Aorta (tissue), 5 donors: ENCODE measurements around the gene DEUP1. TPM values are rescaled to one million over a fixed set of nuclear protein-coding genes. Genes with fewer than 3 reads are reported as not detected.
"Not testable (repeated sequence)": the region's sequence is repeated elsewhere in the genome, so short reads cannot be mapped to it uniquely, and the experiment has no call there.

Experiments
- ATAC-seq: fragments of 200-7000 bp; cut with Tn5 transposase; one replicate; pipeline ENCODE4 v1.9.1; 2022; ENCODE audit warnings: moderate library complexity; ENCODE audit not compliant: low FRiP score
- DNase-seq, 2 donors: peaks; one replicate each; pipeline ENCODE4 v3.0.0-alpha.2; 2020
- H3K27ac ChIP-seq, 2 donors: one replicate each; pipeline ENCODE4 v1.5.1; 2013; ENCODE audit warnings: low read length in 2 of 2, mild to moderate bottlenecking in 2 of 2, moderate library complexity in 2 of 2, control low read depth in 1 of 2, inconsistent platforms in 1 of 2, low read depth in 1 of 2
- H3K27me3 ChIP-seq, 2 donors: one replicate each; pipeline ENCODE4 v1.6.1; 2013; ENCODE audit warnings: control low read depth in 1 of 2, low read length in 1 of 2, mild to moderate bottlenecking in 1 of 2, moderate library complexity in 1 of 2; ENCODE audit not compliant: insufficient read depth in 2 of 2, control insufficient read depth in 1 of 2
- H3K36me3 ChIP-seq, 2 donors: one replicate each; pipeline ENCODE4 v1.6.1; 2013; ENCODE audit warnings: control low read depth in 1 of 2, low read length in 1 of 2, mild to moderate bottlenecking in 1 of 2; ENCODE audit not compliant: insufficient read depth in 2 of 2, control insufficient read depth in 1 of 2
- H3K4me1 ChIP-seq, 2 donors: one replicate each; pipeline ENCODE4 v1.6.1; 2013; ENCODE audit warnings: low read length in 2 of 2, control low read depth in 1 of 2, mild to moderate bottlenecking in 1 of 2, moderate library complexity in 1 of 2; ENCODE audit not compliant: insufficient read depth in 2 of 2, control insufficient read depth in 1 of 2
- H3K4me3 ChIP-seq, 2 donors: one replicate each; pipeline ENCODE4 v1.5.1; 2013; ENCODE audit warnings: low read length in 2 of 2, control low read depth in 1 of 2, mild to moderate bottlenecking in 1 of 2
- H3K9me3 ChIP-seq: one replicate; pipeline ENCODE4 v1.6.1; 2013; ENCODE audit warnings: mild to moderate bottlenecking, low read length; ENCODE audit not compliant: control insufficient read depth
- whole genome bisulfite sequencing, 2 donors: extraction: QIAGEN DNeasy Blood & Tissue Kit; methylation state at CpG; one replicate each; pipeline ENCODE4 v1.1.7; 2013; 5-methylcytosine and 5-hydroxymethylcytosine counted together
- intact Hi-C, 2 donors: fragments of 100-400 bp; cut with DNase I; formaldehyde crosslinking; loops; one replicate each; pipeline versions ENCODE4 v1.14.2 to v1.15.0; 2022
- polyA plus RNA-seq, 2 donors: library from polyadenylated mRNA; stranded (reverse); fragments of 200-250 nt; gene quantifications; one replicate each; pipeline ENCODE4 v1.2.3, GENCODE V29; 2013
- total RNA-seq, 2 donors: library from RNA; stranded (reverse); fragmentation: NEBNext Ultra II Directional; extraction: Animal tissue kit (Norgen Biotek cat#: 25700); gene quantifications; one replicate each; pipeline ENCODE4 v1.2.1, GENCODE V29; 2021
- donor health status: healthy with polysubstance abuse.
- donor health status: Bipolar disorder and iron deficiency.
- donor health status: DM: no; HTN: no; CAD: no.
- donor health status: DM: no; HTN: no; CAD: no.
- donor health status: DM: yes; HTN: yes; CAD: no.

DEUP1 gene
- total and polyA plus RNA-seq, 4 donors, result not detected

- WGBS, 2 donors, result 46 to 60% methylated on average over 4 of the region's 4 CpGs
- no peak for DNase-seq
- intact Hi-C loops, result no loop called here
- Histone ChIP-seq H3K9me3 (no peaks in the 10 kb centered on the region), H3K27ac (no peak overlapping the region), H3K4me3 (no peak overlapping the region), H3K4me1 (no peaks in the 10 kb centered on the region), H3K36me3 (no peaks in the 10 kb centered on the region), H3K27me3 (no peaks in the 10 kb centered on the region)
- no peak for ATAC-seq
Measured at GRCh38 chr11:93295921-93296575, 34.5 kb upstream of the DEUP1 start.

GRCh38 chr11:93303689-93304088 lies 26.9 kb upstream of the DEUP1 start:
- DNase-seq (no peak), ATAC-seq (no peak)
- intact Hi-C loops, result no loop called here
- WGBS, 2 donors, result 86 to 87% methylated on average over 3 of the region's 3 CpGs
- no peaks in the 10 kb centered on the region for H3K36me3 ChIP-seq
- no peak overlapping the region for H3K4me3 ChIP-seq
- H3K4me1 ChIP-seq, result no peaks in the 10 kb centered on the region
- H3K27me3 ChIP-seq, result no peaks in the 10 kb centered on the region
- no peak overlapping the region for H3K27ac ChIP-seq
- H3K9me3 ChIP-seq, result no peaks in the 10 kb centered on the region

- 91 to 96% methylated on average over 1 of the region's 1 CpG for WGBS, 2 donors
- ATAC-seq, H3K36me3 ChIP-seq, H3K4me3 ChIP-seq, H3K9me3 ChIP-seq, intact Hi-C loops, H3K27ac ChIP-seq, H3K4me1 ChIP-seq, DNase-seq, H3K27me3 ChIP-seq: not testable (repeated sequence)
Measured at GRCh38 chr11:93314399-93314798, 16.1 kb upstream of the DEUP1 start.

GRCh38 chr11:93319224-93319839 lies 11.2 kb upstream of the DEUP1 start:
- Histone ChIP-seq H3K27ac (no peak overlapping the region), H3K9me3 (no peaks in the 10 kb centered on the region), H3K27me3 (no peaks in the 10 kb centered on the region), H3K4me1 (no peaks in the 10 kb centered on the region), H3K4me3 (no peak overlapping the region), H3K36me3 (no peaks in the 10 kb centered on the region)
- 38 to 91% methylated on average over 2 of the region's 2 CpGs for WGBS, 2 donors
- intact Hi-C loops, result no loop called here
- no peak for DNase-seq
- ATAC-seq, result no peak

GRCh38 chr11:93320230-93320629 lies 10.3 kb upstream of the DEUP1 start:
- Histone ChIP-seq H3K4me3 (no peak overlapping the region), H3K27ac (no peak overlapping the region), H3K36me3 (no peaks in the 10 kb centered on the region), H3K27me3 (no peaks in the 10 kb centered on the region), H3K4me1 (no peaks in the 10 kb centered on the region), H3K9me3 (no peaks in the 10 kb centered on the region)
- DNase-seq, result no peak
- intact Hi-C loops, result no loop called here
- ATAC-seq, result no peak

GRCh38 chr11:93322207-93322606 lies 8.3 kb upstream of the DEUP1 start:
- no peaks in the 10 kb centered on the region for H3K9me3 ChIP-seq
- no peak overlapping the region for H3K4me3 ChIP-seq
- no peaks in the 10 kb centered on the region for H3K27me3 ChIP-seq
- H3K4me1 ChIP-seq, result no peaks in the 10 kb centered on the region
- 67 to 88% methylated on average over 2 of the region's 2 CpGs for WGBS, 2 donors
- H3K36me3 ChIP-seq, result no peaks in the 10 kb centered on the region
- no peak for DNase-seq
- no peak overlapping the region for H3K27ac ChIP-seq
- no peak for ATAC-seq
- intact Hi-C loops, result no loop called here

GRCh38 chr11:93323747-93324146 lies 6.8 kb upstream of the DEUP1 start:
- 92 to 100% methylated on average over 1 of the region's 1 CpG for WGBS, 2 donors

GRCh38 chr11:93324500-93324899 lies 6.0 kb upstream of the DEUP1 start:
- H3K27ac ChIP-seq, result no peak overlapping the region
- H3K27me3 ChIP-seq, result no peaks in the 10 kb centered on the region
- 37 to 48% methylated on average over 3 of the region's 3 CpGs for WGBS, 2 donors
- intact Hi-C loops, result no loop called here
- no peak for DNase-seq
- no peak for ATAC-seq
- H3K4me3 ChIP-seq, result no peak overlapping the region
- no peaks in the 10 kb centered on the region for H3K9me3 ChIP-seq
- H3K36me3 ChIP-seq, result no peaks in the 10 kb centered on the region
- H3K4me1 ChIP-seq, result no peaks in the 10 kb centered on the region

More at GRCh38 chr11:93323747-93324146, 6.8 kb upstream of the DEUP1 start:
- no peak overlapping the region for H3K27ac ChIP-seq
- no peaks in the 10 kb centered on the region for H3K27me3 ChIP-seq
- H3K9me3 ChIP-seq, result no peaks in the 10 kb centered on the region
- no peaks in the 10 kb centered on the region for H3K4me1 ChIP-seq
- no peak for DNase-seq
- no peaks in the 10 kb centered on the region for H3K36me3 ChIP-seq
- intact Hi-C loops, result no loop called here
- no peak overlapping the region for H3K4me3 ChIP-seq
- ATAC-seq, result no peak

GRCh38 chr11:93326681-93327080 lies 3.9 kb upstream of the DEUP1 start:
- Histone ChIP-seq H3K36me3 (no peaks in the 10 kb centered on the region), H3K4me3 (no peak overlapping the region), H3K27ac (no peak overlapping the region), H3K27me3 (no peaks in the 10 kb centered on the region), H3K4me1 (no peaks in the 10 kb centered on the region), H3K9me3 (no peaks in the 10 kb centered on the region)
- intact Hi-C loops, result no loop called here
- WGBS, 2 donors, result 89 to 93% methylated on average over 4 of the region's 4 CpGs
- no peak for DNase-seq
- no peak for ATAC-seq
